ENCODE results near the gene CCSAP.
A peak's percentile ranks its signal among the peaks of the same experiment; 100 is the strongest.

The CCSAP gene

GRCh38 chr1:229342656-229343569 lies at the start of gene CCSAP:
TSS of gene CCSAP (minus strand) at chr1:229343047. CDS start at chr1:229342465, 582 bp downstream.
- no peak for TF ChIP-seq CTCF (IDR thresholded peaks at IDR 0.05; ENCODE audit: low read depth, low read length)
- peak within 1 kb of the TSS; percentile 77 for H3K4me3 ChIP-seq (ENCODE audit: low read depth, low read length)

GRCh38 chr1:229390130-229390529 lies 47.3 kb upstream of the CCSAP start:
- no peak overlapping the region for H3K4me3 ChIP-seq (ENCODE audit: low read depth, low read length)
- TF ChIP-seq CTCF (IDR thresholded peaks at IDR 0.05; ENCODE audit: low read depth, low read length): no peak

GRCh38 chr1:229388897-229389580 lies 46.2 kb upstream of the CCSAP start:
- H3K4me3 ChIP-seq (ENCODE audit: low read depth, low read length): no peak overlapping the region
- no peak for TF ChIP-seq CTCF (IDR thresholded peaks at IDR 0.05; ENCODE audit: low read depth, low read length)

- no peak overlapping the region for H3K4me3 ChIP-seq (ENCODE audit: low read depth, low read length)
- TF ChIP-seq CTCF (IDR thresholded peaks at IDR 0.05; ENCODE audit: low read depth, low read length): no peak
These were observed 43.1 kb upstream of the CCSAP start for GRCh38 chr1:229385853-229386456.

GRCh38 chr1:229384822-229385221 lies 42.0 kb upstream of the CCSAP start:
- no peak for TF ChIP-seq CTCF (IDR thresholded peaks at IDR 0.05; ENCODE audit: low read depth, low read length)
- H3K4me3 ChIP-seq (ENCODE audit: low read depth, low read length): no peak overlapping the region

- TF ChIP-seq CTCF (IDR thresholded peaks at IDR 0.05; ENCODE audit: low read depth, low read length): no peak
- no peak overlapping the region for H3K4me3 ChIP-seq (ENCODE audit: low read depth, low read length)
These were observed 41.1 kb upstream of the CCSAP start for GRCh38 chr1:229383961-229384360.
